Measurements from ENCODE around the gene ANKRD44. TPM values are rescaled to one million over a fixed set of nuclear protein-coding genes. Genes with fewer than 3 reads are reported as not detected.
"Not testable (repeated sequence)": the region's sequence is repeated elsewhere in the genome, so short reads cannot be mapped to it uniquely, and the experiment has no call there.

The ANKRD44 gene
- total RNA-seq, 2 donors from 2014 or later = 7.0 to 7.9 TPM

DNA sequence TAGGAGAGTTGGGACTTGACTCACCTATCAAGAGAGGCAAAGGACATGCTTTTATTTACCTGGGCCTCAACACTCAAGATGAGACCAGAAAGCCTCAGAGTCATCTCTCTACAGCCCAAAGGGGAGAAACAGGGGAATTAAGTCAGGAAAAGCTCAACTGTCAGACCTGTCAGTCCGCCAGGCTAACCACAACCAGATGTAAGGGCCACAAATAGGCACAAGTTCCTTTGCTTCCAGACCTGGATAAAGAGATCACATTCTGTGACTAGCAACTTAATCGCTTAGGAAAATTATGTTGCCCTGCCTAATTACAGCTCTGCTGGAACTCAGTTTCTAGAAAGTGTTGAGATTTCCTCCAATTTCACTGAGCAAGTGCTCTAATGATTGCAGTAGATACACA lies 67.9 kb downstream of the ANKRD44 start:
- H3K27ac ChIP-seq = no peak overlapping the region
- intact Hi-C loops (cut with DNase I) = no loop called here
- H3K9ac ChIP-seq (ENCODE audit: low read depth in 2 of 2, low read length in 2 of 2) = no peak overlapping the region
- H3K36me3 ChIP-seq = no peaks in the 10 kb centered on the region
- no peaks in the 10 kb centered on the region for H3K9me3 ChIP-seq
- no peaks in the 10 kb centered on the region for H3K4me1 ChIP-seq
- TF ChIP-seq, protein P1, sequence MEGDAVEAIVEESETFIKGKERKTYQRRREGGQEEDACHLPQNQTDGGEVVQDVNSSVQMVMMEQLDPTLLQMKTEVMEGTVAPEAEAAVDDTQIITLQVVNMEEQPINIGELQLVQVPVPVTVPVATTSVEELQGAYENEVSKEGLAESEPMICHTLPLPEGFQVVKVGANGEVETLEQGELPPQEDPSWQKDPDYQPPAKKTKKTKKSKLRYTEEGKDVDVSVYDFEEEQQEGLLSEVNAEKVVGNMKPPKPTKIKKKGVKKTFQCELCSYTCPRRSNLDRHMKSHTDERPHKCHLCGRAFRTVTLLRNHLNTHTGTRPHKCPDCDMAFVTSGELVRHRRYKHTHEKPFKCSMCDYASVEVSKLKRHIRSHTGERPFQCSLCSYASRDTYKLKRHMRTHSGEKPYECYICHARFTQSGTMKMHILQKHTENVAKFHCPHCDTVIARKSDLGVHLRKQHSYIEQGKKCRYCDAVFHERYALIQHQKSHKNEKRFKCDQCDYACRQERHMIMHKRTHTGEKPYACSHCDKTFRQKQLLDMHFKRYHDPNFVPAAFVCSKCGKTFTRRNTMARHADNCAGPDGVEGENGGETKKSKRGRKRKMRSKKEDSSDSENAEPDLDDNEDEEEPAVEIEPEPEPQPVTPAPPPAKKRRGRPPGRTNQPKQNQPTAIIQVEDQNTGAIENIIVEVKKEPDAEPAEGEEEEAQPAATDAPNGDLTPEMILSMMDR (IDR thresholded peaks at IDR 0.05) = no peak
- DNase-seq = no peak
- no peak overlapping the region for H3K4me3 ChIP-seq
- no peaks in the 10 kb centered on the region for H3K27me3 ChIP-seq

DNA sequence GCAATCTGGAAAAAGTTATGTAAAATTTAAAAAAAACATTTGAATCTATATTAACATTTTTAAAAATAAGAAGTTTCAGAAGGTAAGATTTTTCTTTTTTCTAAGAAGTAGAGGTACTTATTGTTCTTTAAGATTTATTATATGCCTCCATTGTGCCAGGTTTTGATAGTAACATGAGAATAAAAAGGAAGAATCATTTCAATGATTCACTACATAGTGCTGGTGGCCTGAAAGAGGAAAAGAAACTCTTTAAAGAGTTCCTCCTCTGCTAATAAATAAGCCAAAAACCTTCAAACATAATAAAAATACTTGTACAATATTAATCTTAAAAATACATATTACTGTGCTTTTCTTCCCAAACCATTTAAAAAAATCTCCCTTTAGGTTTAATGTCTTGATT lies 69.0 kb downstream of the ANKRD44 start:
- Histone ChIP-seq H3K27ac (no peak overlapping the region), H3K9me3 (no peaks in the 10 kb centered on the region), H3K9ac (ENCODE audit: low read depth in 2 of 2, low read length in 2 of 2) (no peak overlapping the region), H3K4me1 (no peaks in the 10 kb centered on the region), H3K27me3 (no peaks in the 10 kb centered on the region), H3K4me3 (no peak overlapping the region), H3K36me3 (no peaks in the 10 kb centered on the region)
- DNase-seq = no peak
- intact Hi-C loops (cut with DNase I) = no loop called here
- TF ChIP-seq, protein P1 (IDR thresholded peaks at IDR 0.05) = no peak

DNA sequence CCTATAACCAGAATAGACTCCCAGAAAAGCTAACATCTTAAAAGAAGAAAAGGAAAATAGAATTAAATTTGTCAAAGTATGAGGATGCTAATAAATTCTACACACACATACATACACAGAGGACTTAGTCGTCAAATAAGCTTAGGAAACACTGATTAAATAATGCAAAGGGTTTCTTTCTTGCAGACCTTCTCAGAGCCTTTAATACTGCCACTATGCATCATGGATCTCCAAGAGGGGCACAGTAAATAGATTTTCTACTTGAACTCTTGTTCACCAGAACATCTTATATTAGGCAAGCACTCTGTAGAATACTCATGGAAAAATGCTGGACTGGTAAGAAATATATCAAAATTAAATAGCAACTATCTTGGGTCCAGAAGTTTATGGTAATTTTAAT lies 69.4 kb downstream of the ANKRD44 start:
- Histone ChIP-seq H3K4me1 (no peaks in the 10 kb centered on the region), H3K27me3 (no peaks in the 10 kb centered on the region), H3K9ac (ENCODE audit: low read depth in 2 of 2, low read length in 2 of 2) (no peak overlapping the region), H3K4me3 (no peak overlapping the region), H3K9me3 (no peaks in the 10 kb centered on the region), H3K36me3 (no peaks in the 10 kb centered on the region), H3K27ac (no peak overlapping the region)
- no peak for DNase-seq
- TF ChIP-seq, protein P1 (IDR thresholded peaks at IDR 0.05) = no peak
- intact Hi-C loops (cut with DNase I) = no loop called here

DNA sequence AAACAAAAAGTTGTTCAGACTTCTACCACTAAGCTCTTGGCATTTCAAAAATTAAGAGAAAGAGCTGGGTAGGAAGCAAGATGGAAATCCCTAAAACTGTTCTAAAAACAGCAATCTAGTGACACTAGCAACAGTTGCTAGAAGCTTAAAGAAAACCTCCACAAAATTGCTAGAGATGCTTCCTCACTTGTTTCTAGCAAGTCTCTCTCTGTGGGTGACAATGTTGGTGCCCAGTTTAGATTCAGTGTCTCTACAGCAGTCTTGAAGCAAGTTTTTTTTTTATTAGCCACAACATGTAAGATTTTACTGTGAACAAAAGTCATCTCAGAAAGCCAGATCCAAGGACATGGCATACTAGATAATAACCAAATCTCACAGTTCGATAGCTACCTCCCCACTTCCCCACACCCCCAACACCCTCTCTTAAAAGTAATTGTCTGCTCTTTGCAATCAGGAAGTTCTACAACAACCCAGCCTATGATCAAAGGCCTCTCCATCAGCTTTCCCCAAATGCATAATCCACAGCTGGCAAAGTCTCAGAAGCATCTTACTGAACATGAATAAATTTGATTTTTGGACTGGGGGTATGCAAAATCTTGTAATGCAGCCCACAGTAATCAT lies 70.0 kb downstream of the ANKRD44 start:
- Histone ChIP-seq H3K9me3 (no peaks in the 10 kb centered on the region), H3K4me1 (no peaks in the 10 kb centered on the region), H3K27me3 (no peaks in the 10 kb centered on the region), H3K4me3 (no peak overlapping the region), H3K27ac (peak overlapping the region; percentile 48), H3K9ac (ENCODE audit: low read depth in 2 of 2, low read length in 2 of 2) (no peak overlapping the region), H3K36me3 (no peaks in the 10 kb centered on the region)
- DNase-seq = no peak
- intact Hi-C loops (cut with DNase I) = no loop called here
- TF ChIP-seq, protein P1 (IDR thresholded peaks at IDR 0.05) = no peak

DNA sequence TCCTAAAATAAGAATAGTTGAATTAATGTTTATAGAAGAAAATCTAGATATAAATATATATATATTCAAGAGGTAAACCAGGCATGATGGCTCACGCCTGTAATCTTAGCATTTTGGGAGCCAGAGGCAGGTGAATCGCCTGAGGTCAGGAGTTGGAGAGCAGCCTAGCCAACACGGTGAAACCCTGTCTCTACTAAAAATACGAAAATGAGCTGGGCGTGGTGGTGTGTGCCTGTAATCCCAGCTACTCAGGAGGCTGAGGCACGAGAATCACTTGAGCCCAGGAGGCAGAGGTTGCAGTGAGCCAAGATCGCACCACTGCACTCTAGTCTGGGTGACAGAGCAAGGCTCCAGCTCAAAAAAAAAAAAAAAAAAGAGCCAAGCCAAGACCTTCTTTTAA lies 70.6 kb downstream of the ANKRD44 start:
- H3K27me3 ChIP-seq; H3K9ac ChIP-seq (ENCODE audit: low read depth in 2 of 2, low read length in 2 of 2); H3K36me3 ChIP-seq; intact Hi-C loops (cut with DNase I); DNase-seq; H3K9me3 ChIP-seq; H3K4me3 ChIP-seq; H3K4me1 ChIP-seq: not testable (repeated sequence)
- H3K27ac ChIP-seq = peak overlapping the region; percentile 48

DNA sequence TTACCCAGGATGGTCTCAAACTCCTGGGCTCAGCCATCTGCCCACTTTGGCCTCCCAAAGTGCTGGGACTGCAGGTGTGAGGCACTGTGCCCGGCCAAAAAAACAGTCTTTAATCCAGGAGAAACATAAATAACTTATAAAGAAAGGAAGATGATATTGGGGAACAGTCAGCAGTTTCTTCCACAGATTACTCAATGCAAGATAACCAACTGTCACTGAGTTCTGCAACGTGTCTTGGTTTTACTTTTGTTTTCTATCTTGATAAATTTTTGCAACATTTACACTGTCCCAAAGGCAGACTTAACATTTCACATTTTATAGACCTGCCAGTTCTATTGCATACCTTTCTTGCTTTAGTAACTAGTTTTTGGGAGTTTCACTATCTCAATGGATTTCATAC lies 71.1 kb downstream of the ANKRD44 start:
- TF ChIP-seq, protein P1 (IDR thresholded peaks at IDR 0.05) = no peak
- H3K9me3 ChIP-seq = no peaks in the 10 kb centered on the region
- H3K4me1 ChIP-seq = no peaks in the 10 kb centered on the region
- H3K9ac ChIP-seq (ENCODE audit: low read depth in 2 of 2, low read length in 2 of 2) = no peak overlapping the region
- DNase-seq = no peak
- intact Hi-C loops (cut with DNase I) = no loop called here
- no peaks in the 10 kb centered on the region for H3K36me3 ChIP-seq
- H3K27ac ChIP-seq = peak overlapping the region; percentile 48
- no peak overlapping the region for H3K4me3 ChIP-seq
- no peaks in the 10 kb centered on the region for H3K27me3 ChIP-seq

All from colonic mucosa (tissue), 4 donors.